Stimulated activated CD4-positive, alpha-beta T cell treated with anti-CD3 and anti-CD28 coated beads, Interleukin-12 subunit alpha, Interleukin-12 subunit beta, amount 100 ng/mL, for 4 hours (primary cell): ENCODE data around the gene DBN1.

ENCODE experiments used
- DNase-seq: peaks from one replicate; pipeline ENCODE4 v3.0.0-alpha.2; 2020

Gene DBN1

DNA sequence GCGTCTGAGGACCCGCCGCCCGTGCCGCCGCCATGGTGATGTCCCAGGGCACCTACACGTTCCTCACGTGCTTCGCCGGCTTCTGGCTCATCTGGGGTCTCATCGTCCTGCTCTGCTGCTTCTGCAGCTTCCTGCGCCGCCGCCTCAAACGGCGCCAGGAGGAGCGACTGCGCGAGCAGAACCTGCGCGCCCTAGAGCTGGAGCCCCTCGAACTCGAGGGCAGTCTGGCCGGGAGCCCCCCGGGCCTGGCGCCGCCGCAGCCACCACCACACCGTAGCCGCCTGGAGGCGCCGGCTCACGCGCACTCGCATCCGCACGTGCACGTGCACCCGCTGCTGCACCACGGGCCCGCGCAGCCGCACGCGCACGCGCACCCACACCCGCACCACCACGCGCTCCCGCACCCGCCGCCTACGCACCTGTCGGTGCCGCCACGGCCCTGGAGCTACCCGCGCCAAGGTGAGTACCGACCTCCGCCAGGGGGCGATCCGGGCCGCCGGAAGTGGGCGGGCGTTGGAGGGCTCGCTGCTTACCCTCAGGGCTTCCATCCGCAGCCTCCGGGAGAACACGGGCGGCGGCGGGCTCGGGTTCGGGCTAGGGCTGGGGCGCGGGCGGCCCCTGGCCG, 18.3 kb downstream of the DBN1 start:
- DNase-seq = peak; percentile 94

DNA sequence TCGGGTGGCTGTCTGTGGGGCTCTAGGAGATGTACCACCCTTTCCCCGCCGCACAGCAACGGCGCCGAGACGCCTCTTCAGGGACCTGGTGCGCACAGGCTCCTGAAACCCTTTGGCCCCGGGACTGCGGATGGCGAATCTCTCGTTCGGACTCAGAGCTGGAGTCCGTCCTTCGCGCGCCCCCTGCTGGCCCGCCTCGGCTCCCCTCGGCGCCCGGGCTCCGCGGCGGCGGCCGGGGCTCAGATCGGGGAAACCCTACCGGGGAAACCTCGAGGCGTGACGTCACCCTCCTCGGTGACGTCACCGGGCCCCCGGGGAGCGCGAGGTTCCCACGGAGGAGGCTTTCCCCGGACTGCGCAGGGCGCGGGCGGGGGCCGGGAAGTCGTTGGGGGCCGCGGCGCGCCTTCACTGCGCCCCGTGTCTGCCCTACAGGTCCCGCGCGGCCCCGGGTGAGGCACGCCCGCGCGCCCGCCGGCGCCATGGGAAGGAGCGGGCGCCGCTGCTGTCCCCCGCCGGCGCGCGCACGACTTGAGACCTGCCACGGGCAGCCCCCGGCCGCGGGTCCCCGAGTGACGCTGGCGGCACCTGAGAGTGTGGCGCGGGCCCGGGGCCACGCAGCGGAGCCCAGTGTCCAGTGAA, 18.9 kb downstream of the DBN1 start:
- DNase-seq = peak; percentile 96

DNA sequence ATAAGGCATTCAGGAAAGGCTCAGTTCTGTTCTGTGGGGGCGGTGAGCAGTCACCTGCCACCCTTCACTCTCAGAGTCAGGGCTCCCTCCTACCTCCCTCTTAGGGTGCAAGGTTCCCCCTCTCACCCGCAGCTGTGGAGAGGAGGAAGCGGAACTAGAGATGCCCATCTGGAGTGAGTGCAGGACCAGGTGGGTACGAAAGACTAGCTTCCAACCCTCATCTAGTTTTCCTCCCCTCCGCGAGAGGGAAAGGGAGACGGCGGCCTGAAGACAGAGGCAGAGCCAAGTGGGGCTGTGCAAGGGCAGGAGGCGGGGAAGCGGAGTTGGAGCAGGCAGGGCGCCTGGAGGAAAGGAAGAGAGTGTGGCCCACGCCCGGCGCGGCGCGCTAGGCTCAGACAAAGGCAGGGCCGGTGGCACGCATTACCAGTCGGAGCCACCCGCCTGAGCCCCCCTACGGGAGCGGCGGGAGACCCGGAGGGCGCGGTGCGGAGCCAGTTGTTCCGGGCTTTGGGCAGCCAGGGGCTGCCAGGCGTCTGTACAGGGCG, 19.5 kb downstream of the DBN1 start:
- no peak for DNase-seq

DNA sequence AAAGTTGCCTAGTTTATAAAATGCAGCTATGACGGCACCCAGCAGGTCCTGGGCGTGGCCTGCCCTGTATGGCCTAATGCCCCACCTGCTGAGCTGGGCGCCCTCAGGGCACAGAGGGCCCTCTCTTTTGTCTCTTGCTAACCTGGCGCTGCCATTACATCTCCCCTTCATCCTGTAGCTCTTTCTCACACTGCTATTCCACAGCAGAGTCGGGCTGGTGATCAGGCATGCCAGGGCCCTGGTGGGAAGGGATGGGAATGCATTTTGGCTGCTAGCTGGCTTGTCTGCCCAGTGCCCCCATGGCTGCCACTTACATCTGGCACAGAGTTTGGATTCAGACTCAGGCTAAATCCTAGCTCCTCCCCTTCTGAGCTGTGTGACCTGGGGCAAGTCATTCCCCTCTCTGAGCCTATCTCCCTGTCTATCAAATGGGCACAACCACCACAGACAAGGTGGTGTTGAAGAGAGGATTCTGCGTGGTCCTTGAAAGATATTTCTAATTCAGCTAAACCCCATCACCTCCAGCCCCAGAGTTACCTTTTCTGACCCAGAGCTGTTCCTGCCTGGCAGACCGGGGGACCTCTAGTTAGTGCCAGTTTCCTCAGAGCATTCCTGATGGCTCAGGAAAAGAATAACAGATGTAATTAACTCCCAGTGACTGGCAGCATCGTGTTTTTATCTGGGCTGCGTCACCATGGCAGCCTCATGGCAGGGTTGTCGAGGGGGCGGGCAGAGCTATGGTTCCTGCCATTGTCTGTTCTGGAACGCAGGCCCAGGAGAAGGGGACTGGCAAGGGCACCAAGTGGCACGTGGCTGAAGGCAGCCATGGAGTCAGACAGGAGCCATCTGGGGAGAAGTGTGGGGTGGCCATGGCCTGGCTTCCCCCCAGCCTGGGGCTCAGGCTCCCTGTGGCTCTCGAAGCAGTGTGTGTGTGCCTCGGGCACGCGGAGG, 20.5 kb downstream of the DBN1 start:
- no peak for DNase-seq

DNA sequence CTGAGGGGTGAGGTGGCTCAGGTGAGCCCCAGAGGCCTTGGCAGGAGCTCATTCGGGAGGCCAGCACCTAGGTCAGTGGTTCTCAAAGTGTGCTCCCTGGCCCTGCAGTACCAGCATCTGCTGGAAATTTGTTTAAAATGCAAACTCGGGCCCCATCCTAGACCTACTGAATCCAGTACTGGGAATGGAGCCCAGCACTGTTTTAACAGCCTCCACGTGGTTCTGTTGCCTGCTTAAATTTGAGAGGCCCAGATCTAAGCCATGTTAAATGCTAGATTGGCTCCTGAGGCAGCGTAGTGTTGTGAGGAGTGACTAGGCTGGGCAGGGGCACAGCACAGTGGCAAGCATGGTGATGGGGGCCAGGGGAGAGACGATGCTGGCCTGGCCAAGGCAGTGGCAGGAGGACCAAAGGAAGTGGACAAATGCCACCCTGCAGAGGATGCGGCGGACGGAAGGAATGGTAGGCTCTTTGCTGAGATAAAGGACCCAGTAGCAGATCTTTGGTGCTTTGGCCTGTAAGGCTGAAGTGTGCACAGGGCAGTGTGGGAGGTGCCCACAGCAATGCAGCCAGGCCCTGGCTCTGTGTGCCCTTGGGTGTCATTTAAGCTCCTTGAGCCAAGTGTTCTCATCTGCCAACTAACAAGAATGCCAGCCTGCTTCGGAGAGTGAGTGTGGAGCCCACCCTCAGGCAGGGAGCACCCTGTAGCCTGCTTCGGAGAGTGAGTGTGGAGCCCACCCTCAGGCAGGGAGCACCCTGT, 22.6 kb downstream of the DBN1 start:
- DNase-seq = no peak

DNA sequence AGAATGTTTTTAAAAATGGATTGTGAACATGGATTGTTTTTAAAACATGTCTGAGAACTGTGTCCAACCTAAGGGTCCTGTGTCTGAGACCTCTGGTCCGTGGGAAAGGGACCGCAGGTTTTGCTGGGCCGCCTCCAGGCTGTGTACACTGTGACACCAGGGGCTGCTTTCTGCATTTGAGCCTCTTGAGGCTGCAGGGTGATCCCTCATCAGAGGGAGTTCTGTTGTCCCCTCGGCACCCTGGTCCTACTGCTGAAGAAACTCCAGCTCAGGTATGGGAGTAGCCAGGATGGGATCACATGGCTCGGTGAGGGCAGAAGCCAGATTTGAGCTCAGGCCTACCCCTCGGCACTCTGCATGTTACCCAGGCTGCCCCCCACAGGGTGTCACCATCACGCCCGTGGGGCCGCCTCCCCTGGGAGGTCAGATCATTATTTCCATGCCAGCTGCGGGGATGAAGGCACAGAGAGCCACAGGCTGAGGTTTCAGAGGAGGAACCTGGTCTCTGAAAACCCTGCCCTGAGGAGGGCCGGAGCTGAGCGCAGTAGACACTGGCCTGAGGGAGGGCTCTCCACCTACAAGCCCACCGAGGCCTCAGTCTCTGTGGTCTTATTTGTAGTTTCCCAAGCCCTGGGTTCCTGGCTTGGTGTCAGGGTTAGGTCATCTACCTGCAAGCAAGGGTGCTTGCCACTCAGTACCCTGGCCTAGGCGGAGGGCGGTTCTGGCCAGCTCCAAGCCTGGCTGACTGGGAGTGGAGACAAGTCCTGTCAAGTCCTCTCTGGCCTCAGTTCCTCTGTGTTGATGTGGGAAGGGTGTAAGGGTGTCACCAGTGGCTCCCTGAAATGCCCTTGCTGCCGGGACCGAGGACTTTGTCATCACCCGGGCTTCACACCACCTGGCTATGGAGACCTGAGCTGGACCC, 24.0 kb downstream of the DBN1 start:
- DNase-seq = no peak

DNA sequence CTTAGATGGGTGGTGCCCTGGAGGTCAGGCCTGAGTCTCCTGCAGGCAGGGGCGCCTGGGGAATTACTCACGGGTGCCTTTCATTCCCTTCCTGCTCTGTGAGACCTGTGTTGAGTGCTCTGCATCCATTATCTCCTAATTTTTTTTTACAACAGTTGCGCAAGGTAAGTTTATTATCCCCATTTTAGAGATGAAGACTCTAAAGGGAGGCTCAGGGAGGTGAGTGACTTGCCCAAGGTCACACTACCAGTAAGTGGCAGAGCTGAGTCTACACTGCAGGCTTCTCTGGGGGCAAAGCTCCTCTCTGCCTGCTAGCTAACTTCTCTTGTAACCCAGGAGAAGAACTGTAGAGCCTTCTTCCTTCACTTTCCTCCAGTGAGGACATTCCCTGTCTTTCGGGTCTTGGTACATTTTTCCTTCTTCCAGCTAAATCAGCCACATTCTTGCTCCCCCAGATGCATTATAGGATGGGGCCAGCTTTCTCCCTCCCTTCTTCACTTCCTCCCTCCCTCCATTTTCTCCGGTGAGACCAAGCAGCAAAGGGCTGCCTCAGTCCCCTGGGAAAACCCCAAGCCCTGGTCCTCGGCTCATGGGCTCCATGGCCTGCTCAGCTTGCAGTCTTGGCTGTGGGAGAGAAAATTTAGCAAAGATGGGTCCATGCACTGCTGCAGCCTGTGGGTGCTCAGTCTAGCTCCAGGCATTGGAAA, 25.0 kb downstream of the DBN1 start:
- no peak for DNase-seq

DNA sequence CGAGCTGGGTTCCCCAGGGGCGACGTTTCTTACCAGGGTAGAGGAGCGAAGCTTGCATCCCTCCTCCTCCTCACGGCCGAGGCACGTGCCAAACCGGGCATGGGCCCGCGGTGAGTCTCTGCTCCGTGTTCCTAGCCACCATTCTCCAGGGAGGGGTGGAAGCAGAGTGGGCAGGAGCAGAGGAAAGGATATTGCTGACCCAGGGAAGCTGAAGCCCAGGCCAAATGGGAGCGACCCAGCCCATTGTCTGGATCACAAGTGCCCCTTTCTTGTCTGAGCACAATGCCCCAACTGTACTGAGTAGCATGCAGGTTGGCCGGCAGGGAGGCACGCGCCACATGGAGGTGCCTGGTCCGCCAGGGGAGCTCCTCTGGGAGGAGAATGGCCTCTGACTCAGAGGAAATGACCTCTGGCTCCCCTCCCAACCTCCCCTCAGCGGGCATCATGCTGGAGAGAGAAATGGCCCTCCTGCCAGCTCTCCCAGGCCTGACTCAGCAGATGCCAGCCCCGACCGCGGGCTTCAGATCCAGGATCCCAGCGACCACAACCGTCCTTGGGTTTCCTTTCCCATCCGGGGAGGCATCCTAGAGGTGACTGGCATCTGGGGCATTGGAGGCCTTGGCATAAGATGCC, 25.7 kb downstream of the DBN1 start:
- DNase-seq = no peak

DNA sequence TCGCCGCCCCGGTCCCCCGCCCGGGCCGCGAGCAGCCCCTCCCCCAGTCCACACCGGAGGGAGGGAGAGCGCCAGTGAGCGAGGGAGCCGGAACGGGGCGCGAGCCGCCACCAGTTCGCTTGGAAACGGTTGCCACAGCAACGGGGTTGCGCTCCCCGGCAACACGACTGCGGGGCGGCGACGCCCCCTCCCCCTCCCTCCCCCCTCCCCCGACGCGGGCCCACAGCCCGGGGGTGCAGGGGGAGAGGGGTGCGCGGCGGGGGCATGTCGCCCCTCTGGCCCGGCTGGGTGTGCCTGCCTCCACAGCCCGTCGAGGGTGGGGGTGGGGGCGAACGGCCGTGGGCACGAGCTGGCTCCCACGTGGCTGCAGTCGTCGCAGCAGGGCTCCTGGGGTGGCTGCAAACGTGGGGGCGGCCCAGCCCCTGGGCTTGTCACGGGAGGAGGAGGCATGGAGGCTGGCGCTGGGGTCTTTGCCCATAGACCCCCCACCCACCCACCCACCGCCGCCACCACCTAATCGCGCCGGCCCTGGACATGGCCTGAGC, 26.3 kb downstream of the DBN1 start:
- DNase-seq = peak; percentile 59

DNA sequence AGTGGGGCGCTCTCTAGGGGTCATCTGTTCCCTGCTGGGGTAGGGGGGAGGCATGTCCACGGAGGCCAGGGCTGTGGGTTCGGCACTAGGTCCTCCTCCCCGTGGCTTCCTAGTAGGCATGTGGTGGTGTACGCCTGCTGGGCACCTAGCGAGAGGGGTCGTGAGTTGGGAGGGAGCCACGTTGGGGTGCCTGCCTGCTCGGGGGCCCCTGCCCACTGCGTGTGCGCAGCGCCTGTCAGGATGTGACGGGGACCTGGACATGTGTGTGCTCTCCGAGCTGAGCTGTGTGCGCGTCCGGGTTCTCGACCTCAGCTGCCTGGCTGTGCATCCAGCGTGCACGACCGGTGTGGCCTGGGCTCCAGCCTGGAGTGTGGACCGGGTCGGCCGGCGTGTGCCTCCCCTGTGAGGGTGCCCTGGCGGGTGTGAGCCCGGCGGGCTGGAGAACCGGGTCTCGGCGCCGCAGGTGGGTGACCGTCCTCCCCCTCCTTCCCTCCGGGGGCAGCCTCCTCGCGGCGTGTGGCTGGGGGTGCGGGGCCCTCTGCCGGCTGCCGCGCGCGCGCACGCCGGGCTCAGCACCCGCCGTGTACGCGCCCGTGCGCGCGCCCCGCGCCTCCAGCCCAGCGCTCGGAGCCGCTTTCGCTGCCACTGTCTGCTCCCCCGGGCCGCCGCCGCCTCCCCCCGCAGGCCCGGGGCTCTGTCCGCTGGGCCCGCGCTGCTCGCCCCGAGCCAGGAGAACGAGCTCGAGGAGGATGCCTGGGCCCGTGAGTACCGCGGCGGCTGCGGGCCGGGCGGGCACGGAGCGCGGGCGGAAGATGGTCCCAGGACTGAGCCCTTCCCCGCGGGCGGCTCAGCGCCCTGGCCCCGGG, 27.0 kb downstream of the DBN1 start, which contains the start of gene PRR7:
Gene PRR7, plus strand, starts transcription at position 615 of the 866 bp plus-strand sequence. CDS start 8,254 bp downstream, outside the sequence.
- DNase-seq = peak; percentile 70

DNA sequence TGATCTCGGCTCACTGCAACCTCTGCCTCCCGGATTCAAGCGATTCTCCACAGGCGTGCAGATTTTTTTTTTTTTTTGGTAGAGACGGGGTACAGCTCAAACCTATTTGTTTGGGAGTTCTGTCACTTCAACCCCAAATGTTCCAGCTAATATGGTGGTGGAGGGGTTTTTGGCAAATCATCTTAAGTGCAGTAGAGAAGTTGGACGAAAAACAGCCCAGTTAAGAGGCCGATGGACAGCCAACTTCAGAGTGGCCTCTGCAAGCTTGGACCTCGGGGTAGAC, 27.6 kb downstream of the DBN1 start:
- DNase-seq = no peak

DNA sequence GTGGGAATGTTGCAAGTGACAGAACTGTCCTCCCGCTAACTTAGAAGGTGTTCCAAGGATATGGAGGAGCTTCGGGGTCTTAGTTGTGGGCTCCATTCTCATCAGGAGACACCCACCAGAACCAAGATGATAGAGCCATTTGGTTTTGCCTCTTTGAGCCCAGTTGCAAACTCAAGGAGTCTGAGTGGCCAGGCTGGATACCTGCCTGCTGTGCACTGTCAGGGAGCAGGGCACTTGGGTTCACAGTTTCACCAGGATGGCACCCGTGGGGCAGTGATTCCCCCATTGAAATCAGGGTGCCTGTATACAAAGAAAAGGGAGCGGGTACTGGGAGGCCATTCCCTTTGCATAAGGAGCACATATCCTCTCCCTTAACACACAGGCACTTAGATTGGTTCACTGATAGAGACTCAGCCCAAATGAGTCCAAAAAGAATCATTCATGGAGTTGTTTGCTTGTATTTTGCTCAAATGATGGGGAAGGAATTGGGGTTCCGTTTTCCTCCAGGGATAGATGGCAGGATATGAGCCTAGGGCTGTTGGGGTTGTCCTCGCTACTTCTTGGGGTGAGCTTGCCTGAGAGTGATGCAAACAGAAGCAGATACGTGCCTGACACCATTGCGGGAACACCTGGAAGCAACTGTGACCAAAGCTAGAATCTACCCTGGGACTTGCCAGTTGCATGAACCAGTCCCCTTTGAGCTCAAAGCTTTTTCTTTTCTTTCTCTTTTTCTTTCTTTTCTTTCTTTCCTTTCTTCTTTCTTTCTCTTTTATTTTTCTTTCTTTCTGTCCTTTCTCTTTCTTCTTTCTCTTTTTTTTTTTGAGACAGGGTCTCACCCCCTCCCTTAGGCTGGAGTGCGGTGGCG, 28.1 kb downstream of the DBN1 start:
- no peak for DNase-seq

DNA sequence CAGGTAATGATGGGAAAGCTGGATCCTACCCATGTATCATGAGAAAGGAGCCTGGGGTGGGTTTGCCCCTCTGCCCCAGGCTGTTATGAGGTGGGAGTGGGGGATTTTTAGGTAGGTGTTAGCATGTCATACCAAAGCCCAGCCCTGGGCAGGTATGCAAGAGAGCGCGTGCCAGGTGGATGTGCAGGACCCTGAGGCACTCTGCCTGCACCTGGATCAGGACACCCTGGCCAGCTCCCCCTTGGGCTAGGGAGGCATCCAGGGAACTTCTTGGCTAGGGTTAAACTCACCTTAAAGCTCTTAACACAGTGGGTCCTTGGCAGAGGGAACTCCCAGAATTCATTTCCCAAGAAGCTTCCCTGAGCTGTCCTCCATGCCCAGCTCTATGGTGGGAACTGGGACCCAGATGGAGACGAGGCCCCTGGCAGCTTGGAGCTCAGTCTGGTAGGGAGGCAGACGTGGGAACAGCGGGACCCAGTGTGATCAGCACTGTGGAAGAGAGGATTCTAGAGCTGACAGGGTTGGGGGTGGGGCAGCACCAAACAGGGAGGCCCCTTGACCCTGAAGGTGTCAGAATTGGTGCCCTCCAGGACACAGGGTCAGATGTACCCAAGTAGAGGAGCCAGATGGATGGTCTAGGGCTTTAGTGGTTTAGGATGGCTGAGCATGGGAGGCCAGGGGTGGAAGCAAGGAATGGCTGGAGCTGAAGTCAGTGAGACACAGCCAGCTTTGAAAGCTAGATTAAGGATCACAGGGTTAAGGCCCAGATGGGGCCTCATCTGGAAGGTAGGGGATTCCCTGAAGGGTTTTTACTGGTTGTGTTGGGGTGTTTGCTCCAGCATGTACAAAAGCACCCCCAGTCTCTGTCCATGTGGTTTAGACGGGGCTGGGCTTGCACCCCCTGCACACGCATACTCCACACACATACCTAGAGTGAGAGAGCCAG, 29.1 kb downstream of the DBN1 start:
- DNase-seq = no peak

DNA sequence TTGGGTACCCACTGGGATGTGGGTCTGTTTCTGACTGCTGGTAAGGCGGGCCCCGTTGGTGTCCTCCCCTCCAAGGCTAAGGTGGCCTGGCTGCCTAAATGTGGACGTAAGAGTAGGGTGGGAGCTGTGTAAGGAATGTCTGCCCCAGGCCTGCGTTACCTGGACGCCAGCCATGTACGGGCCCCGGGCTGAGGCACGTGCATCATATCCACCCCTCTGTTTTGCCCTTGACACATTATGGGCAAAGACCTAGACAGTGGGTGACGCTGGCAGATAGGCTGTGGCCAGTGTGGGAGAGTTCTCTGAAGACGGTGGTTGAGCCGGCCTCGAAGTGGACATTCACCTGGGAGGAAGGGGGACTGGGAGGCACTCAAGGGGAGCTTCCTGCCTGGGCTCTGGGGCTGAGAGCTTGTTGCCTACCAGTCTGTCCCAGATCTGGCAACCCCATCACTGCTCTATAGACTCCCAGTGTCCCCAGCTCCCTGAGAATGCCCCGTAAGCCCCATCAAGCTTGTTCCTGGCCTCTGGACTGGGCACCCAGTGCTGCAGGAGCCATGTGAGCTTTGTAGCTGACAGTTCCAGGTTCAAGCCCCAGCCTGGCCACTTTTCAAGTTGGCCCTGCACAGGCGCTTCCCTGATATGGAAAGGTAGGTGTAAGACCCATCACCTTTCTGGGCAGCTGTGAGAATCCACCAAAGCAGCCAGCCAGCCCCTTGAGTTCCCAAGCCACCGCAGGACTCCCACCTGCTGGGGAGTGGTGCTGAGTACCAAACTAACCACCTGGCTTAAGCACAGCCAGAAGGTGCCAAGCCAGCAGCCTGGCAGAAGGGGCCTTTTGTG, 30.1 kb downstream of the DBN1 start:
- no peak for DNase-seq

DNA sequence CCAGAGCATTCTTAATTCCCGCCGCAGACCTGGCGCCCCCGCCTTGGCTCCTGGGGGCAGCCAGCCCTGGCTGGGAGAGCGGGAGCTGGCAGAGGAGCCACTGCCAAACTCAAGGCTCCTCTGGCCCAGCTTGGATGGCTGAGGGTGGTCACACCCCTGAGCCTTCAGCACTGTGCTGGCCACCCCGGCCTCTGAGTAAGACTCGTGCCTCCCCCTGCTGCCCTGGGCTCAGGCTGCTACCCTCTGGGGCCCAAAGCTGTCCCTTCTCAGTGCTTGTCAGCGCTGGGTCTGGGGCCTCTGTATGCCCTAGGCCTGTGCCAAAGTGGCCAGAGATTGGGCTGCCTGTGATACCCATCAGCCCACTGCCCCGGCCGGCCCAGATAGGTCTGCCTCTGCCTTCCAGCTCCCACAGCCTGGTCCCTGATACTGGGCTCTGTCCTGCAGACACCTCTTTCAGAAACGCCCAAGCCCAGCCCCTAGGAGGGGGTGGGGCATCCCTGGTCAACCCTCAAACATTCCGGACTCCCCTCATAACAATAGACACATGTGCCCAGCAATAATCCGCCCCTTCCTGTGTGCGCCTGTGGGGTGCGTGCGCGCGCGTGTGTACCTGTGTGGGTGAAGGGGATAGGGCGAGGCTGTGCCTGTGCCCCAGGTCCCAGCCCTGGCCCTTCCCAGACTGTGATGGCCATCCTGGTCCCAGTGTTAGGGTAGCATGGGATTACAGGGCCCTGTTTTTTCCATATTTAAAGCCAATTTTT, 31.2 kb downstream of the DBN1 start:
- no peak for DNase-seq
